UCSD-AML1 (cell line): ENCODE data around the gene MTHFD1L.

ENCODE experiments used
- DNase-seq: peaks from one replicate; lab custom pipeline; 2025; ENCODE audit not compliant: unreplicated experiment; lab: John Stamatoyannopoulos, UW

Gene MTHFD1L

GRCh38 chr6:151088963-151089362, 223.5 kb downstream of the MTHFD1L start:
- DNase-seq, result no peak

- DNase-seq, result no peak
Measured at GRCh38 chr6:151089978-151090377, 224.5 kb downstream of the MTHFD1L start.

GRCh38 chr6:151091571-151091970, 226.1 kb downstream of the MTHFD1L start:
- DNase-seq, result no peak

GRCh38 chr6:151092591-151092990, 227.1 kb downstream of the MTHFD1L start:
- no peak for DNase-seq

- no peak for DNase-seq
Measured at GRCh38 chr6:151093706-151094105, 228.2 kb downstream of the MTHFD1L start.

GRCh38 chr6:151095538-151096254, 230.2 kb downstream of the MTHFD1L start:
- no peak for DNase-seq

GRCh38 chr6:151096255-151096612, 230.7 kb downstream of the MTHFD1L start:
- no peak for DNase-seq

GRCh38 chr6:151096691-151097606, 231.4 kb downstream of the MTHFD1L start:
- no peak for DNase-seq

GRCh38 chr6:151098166-151098565, 232.7 kb downstream of the MTHFD1L start:
- no peak for DNase-seq

- DNase-seq, result no peak
Measured at GRCh38 chr6:151100326-151100725, 234.8 kb downstream of the MTHFD1L start.

- DNase-seq, result no peak
Measured at GRCh38 chr6:151101161-151101815, 235.8 kb downstream of the MTHFD1L start.

GRCh38 chr6:151101816-151102694, 236.6 kb downstream of the MTHFD1L start:
- DNase-seq, result no peak

GRCh38 chr6:151103266-151103665, 237.8 kb downstream of the MTHFD1L start:
- no peak for DNase-seq

- DNase-seq, result no peak
Measured at GRCh38 chr6:151107897-151108427, 242.5 kb downstream of the MTHFD1L start.

- no peak for DNase-seq
Measured at GRCh38 chr6:151108548-151108947, 243.0 kb downstream of the MTHFD1L start.

GRCh38 chr6:151109361-151109760, 243.9 kb downstream of the MTHFD1L start:
- DNase-seq, result no peak

- DNase-seq, result no peak
Measured at GRCh38 chr6:151109869-151110575, 244.5 kb downstream of the MTHFD1L start.

GRCh38 chr6:151110576-151110905, 245.0 kb downstream of the MTHFD1L start:
- no peak for DNase-seq

GRCh38 chr6:151111670-151112069, 246.2 kb downstream of the MTHFD1L start:
- no peak for DNase-seq

- DNase-seq, result no peak
Measured at GRCh38 chr6:151112130-151112529, 246.6 kb downstream of the MTHFD1L start.
